22Rv1 (cell line): ENCODE measurements around the gene ADGRA3.

Experiments used
- H3K27ac ChIP-seq: fragments of 450-650 bp; 2 replicates; pipeline ENCODE4 v1.5.1; 2017
- ZFX ChIP-seq: fragments of 450-650 bp; IDR thresholded peaks from 2 replicates; pipeline ENCODE4 v1.6.1; 2017; ENCODE audit warnings: antibody characterized with exemption, borderline replicate concordance
- TF ChIP-seq, protein P1 (sequence below): fragments of 450-650 bp; IDR thresholded peaks from 2 replicates; pipeline ENCODE4 v1.5.1; 2017; ENCODE audit warnings: mild to moderate bottlenecking

The ADGRA3 gene

GRCh38 chr4:22363787-22364186 lies 152.1 kb downstream of the ADGRA3 start:
- TF ChIP-seq, protein P1, sequence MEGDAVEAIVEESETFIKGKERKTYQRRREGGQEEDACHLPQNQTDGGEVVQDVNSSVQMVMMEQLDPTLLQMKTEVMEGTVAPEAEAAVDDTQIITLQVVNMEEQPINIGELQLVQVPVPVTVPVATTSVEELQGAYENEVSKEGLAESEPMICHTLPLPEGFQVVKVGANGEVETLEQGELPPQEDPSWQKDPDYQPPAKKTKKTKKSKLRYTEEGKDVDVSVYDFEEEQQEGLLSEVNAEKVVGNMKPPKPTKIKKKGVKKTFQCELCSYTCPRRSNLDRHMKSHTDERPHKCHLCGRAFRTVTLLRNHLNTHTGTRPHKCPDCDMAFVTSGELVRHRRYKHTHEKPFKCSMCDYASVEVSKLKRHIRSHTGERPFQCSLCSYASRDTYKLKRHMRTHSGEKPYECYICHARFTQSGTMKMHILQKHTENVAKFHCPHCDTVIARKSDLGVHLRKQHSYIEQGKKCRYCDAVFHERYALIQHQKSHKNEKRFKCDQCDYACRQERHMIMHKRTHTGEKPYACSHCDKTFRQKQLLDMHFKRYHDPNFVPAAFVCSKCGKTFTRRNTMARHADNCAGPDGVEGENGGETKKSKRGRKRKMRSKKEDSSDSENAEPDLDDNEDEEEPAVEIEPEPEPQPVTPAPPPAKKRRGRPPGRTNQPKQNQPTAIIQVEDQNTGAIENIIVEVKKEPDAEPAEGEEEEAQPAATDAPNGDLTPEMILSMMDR: no peak
- no peak for TF ChIP-seq ZFX

DNA sequence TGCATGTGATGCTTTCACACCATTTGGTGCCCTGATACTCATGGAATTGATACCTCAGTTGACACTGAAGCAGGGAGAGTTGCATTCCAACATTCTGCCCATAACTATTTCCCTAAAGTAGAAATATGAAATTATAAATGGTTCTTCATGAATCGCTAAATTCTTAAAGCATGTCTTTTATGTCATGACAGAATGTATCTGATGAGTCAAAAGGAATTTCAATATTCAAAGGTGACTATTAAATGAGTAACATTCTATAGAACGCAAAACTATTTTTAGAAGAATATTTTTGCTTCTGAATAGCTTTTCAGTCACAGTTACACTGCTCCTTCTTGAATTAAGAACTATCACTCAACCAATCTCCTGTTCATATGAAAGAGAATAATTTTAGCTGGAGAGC lies 152.8 kb downstream of the ADGRA3 start:
- no peak for TF ChIP-seq ZFX
- TF ChIP-seq, protein P1: no peak
- H3K27ac ChIP-seq: no peak overlapping the region

More at GRCh38 chr4:22363787-22364186, 152.1 kb downstream of the ADGRA3 start:
- H3K27ac ChIP-seq: no peak overlapping the region

GRCh38 chr4:22356987-22357596 lies 158.8 kb downstream of the ADGRA3 start:
- TF ChIP-seq ZFX: no peak
- TF ChIP-seq, protein P1: peak; percentile 61
- H3K27ac ChIP-seq: no peak overlapping the region

DNA sequence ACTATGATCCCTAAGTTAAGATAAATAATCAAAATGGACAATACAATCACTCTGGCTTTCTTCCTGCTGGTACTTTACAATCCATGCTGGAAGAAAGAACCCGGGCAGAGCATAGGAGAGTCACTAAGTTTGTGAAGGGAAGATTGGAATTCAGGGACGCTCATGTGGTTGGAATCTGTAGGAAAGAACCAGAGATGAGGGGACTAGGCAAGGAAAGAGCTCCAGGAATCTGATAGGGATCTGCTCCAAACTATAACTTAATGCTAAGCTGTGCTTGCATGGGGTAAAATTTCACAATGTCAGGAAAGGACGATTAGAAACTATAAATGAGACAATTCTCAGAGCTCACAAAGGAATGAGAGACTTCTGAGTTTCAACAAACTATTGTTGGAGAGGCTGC lies 167.5 kb downstream of the ADGRA3 start:
- TF ChIP-seq ZFX: no peak
- TF ChIP-seq, protein P1: no peak
- no peak overlapping the region for H3K27ac ChIP-seq

- TF ChIP-seq, protein P1: no peak
- TF ChIP-seq ZFX: no peak
- H3K27ac ChIP-seq: no peak overlapping the region
Observed at GRCh38 chr4:22345678-22346077, 170.2 kb downstream of the ADGRA3 start.

GRCh38 chr4:22345055-22345454 lies 170.8 kb downstream of the ADGRA3 start:
- no peak for TF ChIP-seq ZFX
- TF ChIP-seq, protein P1: no peak
- no peak overlapping the region for H3K27ac ChIP-seq

DNA sequence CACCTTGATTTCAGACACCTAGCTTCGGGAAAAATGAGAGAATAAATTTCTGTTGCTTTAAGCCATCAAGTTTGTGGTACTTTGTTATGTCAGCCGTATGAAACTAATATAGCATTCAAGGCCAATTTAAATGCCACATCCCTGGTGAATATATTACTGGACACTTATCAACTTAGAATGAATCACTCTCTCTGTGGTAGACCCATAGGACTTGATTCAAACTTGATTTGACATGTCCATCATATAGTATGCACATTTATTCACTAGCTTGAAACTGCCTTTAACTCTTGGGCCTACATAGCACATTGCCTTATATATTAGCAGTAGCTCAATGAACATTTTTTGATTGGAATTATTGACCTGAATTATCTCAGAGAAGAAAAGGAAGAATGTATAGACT lies 172.3 kb downstream of the ADGRA3 start:
- no peak overlapping the region for H3K27ac ChIP-seq
- TF ChIP-seq, protein P1: no peak
- TF ChIP-seq ZFX: no peak
